HG03095 (cell line): ENCODE measurements around the gene API5.

Source experiments
- ATAC-seq: cut with Tn5 transposase; IDR thresholded peaks from one replicate; pipeline ENCODE4 v1.9.1; 2021; ENCODE audit warnings: moderate library complexity; ENCODE audit not compliant: unreplicated experiment

Gene API5

GRCh38 chr11:43358801-43359421 lies 47.1 kb downstream of the API5 start, which contains the start of gene TTC17:
TSS of gene TTC17 (plus strand) at chr11:43358920. CDS start at chr11:43358955, 35 bp downstream.
- peak; percentile 93 for ATAC-seq

- ATAC-seq: peak; percentile 44
Measured at GRCh38 chr11:43359422-43359818, 47.6 kb downstream of the API5 start.

- ATAC-seq: no peak
Measured at GRCh38 chr11:43360361-43361032, 48.7 kb downstream of the API5 start.

GRCh38 chr11:43366677-43367076 lies 54.9 kb downstream of the API5 start:
- peak; percentile 45 for ATAC-seq

- no peak for ATAC-seq
Measured at GRCh38 chr11:43367382-43368178, 55.8 kb downstream of the API5 start.

GRCh38 chr11:43376065-43376464 lies 64.3 kb downstream of the API5 start:
- no peak for ATAC-seq

- ATAC-seq: no peak
Measured at GRCh38 chr11:43376594-43376993, 64.8 kb downstream of the API5 start.

GRCh38 chr11:43377389-43377788 lies 65.6 kb downstream of the API5 start:
- ATAC-seq: no peak

- ATAC-seq: no peak
Measured at GRCh38 chr11:43378897-43379296, 67.1 kb downstream of the API5 start.

GRCh38 chr11:43381802-43382201 lies 70.0 kb downstream of the API5 start:
- ATAC-seq: no peak

GRCh38 chr11:43382614-43383013 lies 70.8 kb downstream of the API5 start:
- no peak for ATAC-seq

- ATAC-seq: no peak
Measured at GRCh38 chr11:43384393-43384792, 72.6 kb downstream of the API5 start.

- no peak for ATAC-seq
Measured at GRCh38 chr11:43392713-43393112, 80.9 kb downstream of the API5 start.

- ATAC-seq: no peak
Measured at GRCh38 chr11:43393765-43394355, 82.1 kb downstream of the API5 start.
